ENCODE measurements around the gene WBP2NL.

The WBP2NL gene

DNA sequence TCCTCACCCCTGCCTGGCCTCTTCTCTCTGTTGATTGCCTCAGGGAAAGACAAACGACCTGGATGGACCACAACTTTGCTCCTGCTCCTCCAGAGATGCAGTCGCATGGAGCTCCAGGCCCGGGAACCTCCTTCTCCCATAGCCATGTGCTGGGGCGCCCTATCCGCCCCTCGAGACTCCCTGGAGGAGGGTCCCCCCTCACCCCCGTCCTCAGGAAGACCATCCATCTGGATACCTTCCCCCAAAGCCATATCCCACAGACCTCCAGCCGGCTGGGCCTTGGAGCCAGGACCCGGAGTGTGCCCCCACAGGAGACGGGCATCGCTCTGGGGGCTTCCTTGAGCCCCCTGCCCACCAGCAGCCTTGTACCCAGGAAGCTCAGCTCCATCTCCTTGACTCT, 27.2 kb upstream of the WBP2NL start:
- H3K4me3 Mint-ChIP-seq = no peak overlapping the region
- H3K4me1 Mint-ChIP-seq (ENCODE audit: low read depth) = peaks cover 9% of the 10 kb centered on the region
- no peaks in the 10 kb centered on the region for H3K36me3 Mint-ChIP-seq (ENCODE audit: low read depth)
- H3K27ac Mint-ChIP-seq = no peak overlapping the region
- H3K27me3 Mint-ChIP-seq = peaks cover 33% of the 10 kb centered on the region
- no peaks in the 10 kb centered on the region for H3K9me3 Mint-ChIP-seq

- no peaks in the 10 kb centered on the region for H3K9me3 Mint-ChIP-seq
- no peak overlapping the region for H3K27ac Mint-ChIP-seq
- H3K36me3 Mint-ChIP-seq (ENCODE audit: low read depth) = no peaks in the 10 kb centered on the region
- peaks cover 5% of the 10 kb centered on the region for H3K4me1 Mint-ChIP-seq (ENCODE audit: low read depth)
- H3K27me3 Mint-ChIP-seq = peaks cover 46% of the 10 kb centered on the region
- H3K4me3 Mint-ChIP-seq = no peak overlapping the region
Measured at GRCh38 chr22:41974691-41975290, 23.8 kb upstream of the WBP2NL start.

- Mint-ChIP-seq H3K27ac (no peak overlapping the region), H3K4me3 (peak overlapping the region; percentile 55), H3K27me3 (peaks cover 46% of the 10 kb centered on the region), H3K4me1 (ENCODE audit: low read depth) (peaks cover 5% of the 10 kb centered on the region), H3K9me3 (no peaks in the 10 kb centered on the region), H3K36me3 (ENCODE audit: low read depth) (no peaks in the 10 kb centered on the region)
Measured at GRCh38 chr22:41975299-41976069, 23.1 kb upstream of the WBP2NL start.

DNA sequence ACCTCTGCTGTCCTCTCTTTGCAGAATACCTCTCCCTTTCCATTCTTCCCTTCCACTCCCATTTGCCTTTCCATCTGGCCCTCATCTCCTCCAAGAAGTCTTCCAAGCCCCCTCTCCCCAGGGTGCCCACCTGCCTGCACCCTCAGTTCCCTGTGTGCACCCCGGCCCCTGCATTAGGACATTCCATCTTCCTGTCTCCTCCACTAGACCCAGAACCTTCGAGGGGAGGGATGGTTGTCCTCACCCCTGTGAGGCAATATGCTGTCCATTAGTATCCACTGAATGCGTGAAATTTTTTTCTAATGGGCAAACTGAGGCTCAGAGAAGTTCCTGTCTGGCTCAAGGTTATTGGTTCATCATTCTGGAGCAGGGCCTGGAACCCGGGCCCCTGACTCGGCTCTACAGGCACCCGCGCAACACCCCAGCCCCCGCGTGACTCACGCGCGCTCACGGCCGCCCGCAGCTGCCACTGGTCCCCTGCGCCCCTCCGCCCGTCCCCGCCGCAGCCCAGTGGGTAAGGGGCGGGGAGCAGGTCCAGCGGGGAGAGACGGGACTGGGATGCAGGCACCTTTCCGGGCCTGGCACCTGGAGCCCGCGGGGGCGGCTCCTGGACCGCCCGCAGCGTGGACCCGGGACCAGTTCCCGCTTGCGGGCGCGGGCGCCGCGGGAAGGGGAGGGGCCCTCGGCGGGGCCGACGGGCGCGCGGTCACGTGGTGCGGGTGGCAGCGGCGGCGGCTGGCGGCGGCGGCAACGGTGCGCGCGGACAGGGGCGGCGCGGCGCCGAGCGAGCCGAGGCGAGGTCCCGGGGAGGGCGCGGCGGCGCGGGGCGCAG, 22.3 kb upstream of the WBP2NL start:
- Mint-ChIP-seq H3K27ac (no peak overlapping the region), H3K4me1 (ENCODE audit: low read depth) (peaks cover 5% of the 10 kb centered on the region), H3K9me3 (no peaks in the 10 kb centered on the region), H3K36me3 (ENCODE audit: low read depth) (no peaks in the 10 kb centered on the region), H3K27me3 (peaks cover 46% of the 10 kb centered on the region), H3K4me3 (peak overlapping the region; percentile 55)

DNA sequence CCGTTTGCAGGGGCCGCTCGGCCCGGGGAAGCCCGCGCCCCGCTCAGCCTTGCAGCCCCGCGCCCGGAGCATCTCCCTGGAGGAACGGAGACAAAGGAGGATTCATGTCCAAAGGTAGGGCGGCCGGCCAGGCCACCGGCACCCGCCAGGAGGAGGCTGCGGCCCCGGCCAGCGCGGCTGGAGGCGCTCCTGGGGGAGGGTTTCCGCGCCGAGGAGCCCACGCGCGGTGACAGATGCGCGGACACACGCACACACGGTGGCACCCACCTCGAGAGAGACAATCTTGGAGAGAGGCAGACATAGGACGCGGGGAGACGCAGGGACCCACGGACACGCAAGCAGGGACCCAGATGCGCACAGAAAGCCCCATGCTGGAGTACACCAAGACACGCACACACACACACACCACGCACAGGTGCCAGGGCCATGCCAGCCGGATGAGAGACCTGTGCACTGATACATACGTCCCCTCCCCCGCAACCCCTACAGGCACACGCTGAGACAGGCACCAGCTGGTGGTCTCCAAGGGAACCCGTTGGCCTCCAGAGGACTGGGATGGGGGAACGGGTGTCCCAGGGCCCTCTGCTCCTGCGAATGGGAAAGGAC, 21.5 kb upstream of the WBP2NL start:
- no peaks in the 10 kb centered on the region for H3K9me3 Mint-ChIP-seq
- no peak overlapping the region for H3K27ac Mint-ChIP-seq
- peaks cover 5% of the 10 kb centered on the region for H3K4me1 Mint-ChIP-seq (ENCODE audit: low read depth)
- peak overlapping the region; percentile 41 for H3K4me3 Mint-ChIP-seq
- no peaks in the 10 kb centered on the region for H3K36me3 Mint-ChIP-seq (ENCODE audit: low read depth)
- peaks cover 45% of the 10 kb centered on the region for H3K27me3 Mint-ChIP-seq

GRCh38 chr22:41978732-41979131, 19.9 kb upstream of the WBP2NL start:
- Mint-ChIP-seq H3K4me3 (no peak overlapping the region), H3K27ac (no peak overlapping the region), H3K36me3 (ENCODE audit: low read depth) (no peaks in the 10 kb centered on the region), H3K4me1 (ENCODE audit: low read depth) (peaks cover 5% of the 10 kb centered on the region), H3K27me3 (peaks cover 34% of the 10 kb centered on the region), H3K9me3 (no peaks in the 10 kb centered on the region)

- H3K9me3 Mint-ChIP-seq = no peaks in the 10 kb centered on the region
- H3K27ac Mint-ChIP-seq = no peak overlapping the region
- no peaks in the 10 kb centered on the region for H3K36me3 Mint-ChIP-seq (ENCODE audit: low read depth)
- no peak overlapping the region for H3K4me3 Mint-ChIP-seq
- peaks cover 29% of the 10 kb centered on the region for H3K27me3 Mint-ChIP-seq
- H3K4me1 Mint-ChIP-seq (ENCODE audit: low read depth) = peaks cover 5% of the 10 kb centered on the region
Measured at GRCh38 chr22:41979423-41980250, 19.0 kb upstream of the WBP2NL start.

GRCh38 chr22:41982865-41983264, 15.7 kb upstream of the WBP2NL start:
- Mint-ChIP-seq H3K36me3 (ENCODE audit: low read depth) (no peaks in the 10 kb centered on the region), H3K4me3 (no peak overlapping the region), H3K9me3 (no peaks in the 10 kb centered on the region), H3K27ac (no peak overlapping the region), H3K27me3 (peaks cover 4% of the 10 kb centered on the region), H3K4me1 (ENCODE audit: low read depth) (no peaks in the 10 kb centered on the region)

DNA sequence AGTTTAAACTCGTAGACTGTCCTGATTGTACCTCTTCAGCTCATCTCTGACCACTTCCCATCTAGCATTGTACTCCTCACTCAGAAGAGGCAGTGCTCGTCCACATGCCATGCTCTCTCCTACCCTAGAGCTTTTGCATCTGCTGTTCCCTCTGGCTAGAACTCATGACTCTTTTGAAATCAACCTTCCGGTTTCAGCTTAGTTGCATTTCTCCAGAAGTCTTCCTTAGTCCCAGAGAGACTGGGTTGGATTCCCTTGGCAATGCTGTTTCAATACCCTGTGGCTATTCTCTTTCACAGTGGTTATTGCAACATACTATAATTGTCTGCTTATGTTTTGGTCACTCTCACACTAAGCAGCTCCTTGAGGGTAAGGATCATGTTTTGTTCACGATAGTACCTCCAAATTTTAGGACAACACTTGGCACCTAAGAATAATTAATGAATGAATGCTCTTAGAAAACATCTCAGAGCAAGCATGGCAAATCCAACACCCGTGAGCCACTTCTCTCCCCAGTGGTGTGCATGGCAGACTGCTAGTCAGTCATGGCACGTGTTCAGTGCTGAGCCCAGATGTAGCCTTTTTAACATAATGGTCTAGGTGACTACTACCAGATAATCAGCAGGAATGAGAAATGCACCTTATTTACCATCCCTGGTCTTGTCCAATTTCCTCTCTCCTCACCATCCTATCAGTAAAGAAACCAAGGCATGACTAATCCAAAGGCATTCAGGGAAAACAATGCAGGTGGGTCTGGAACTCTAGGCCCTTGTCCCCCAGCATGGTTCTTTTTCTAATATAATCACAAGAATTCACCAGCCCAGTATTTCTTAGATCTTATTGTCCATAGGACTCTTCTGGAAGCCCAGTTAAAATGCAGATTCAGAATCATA, 14.8 kb upstream of the WBP2NL start:
- Mint-ChIP-seq H3K27ac (no peak overlapping the region), H3K36me3 (ENCODE audit: low read depth) (no peaks in the 10 kb centered on the region), H3K4me3 (no peak overlapping the region), H3K9me3 (no peaks in the 10 kb centered on the region), H3K27me3 (peaks cover 3% of the 10 kb centered on the region), H3K4me1 (ENCODE audit: low read depth) (no peaks in the 10 kb centered on the region)

DNA sequence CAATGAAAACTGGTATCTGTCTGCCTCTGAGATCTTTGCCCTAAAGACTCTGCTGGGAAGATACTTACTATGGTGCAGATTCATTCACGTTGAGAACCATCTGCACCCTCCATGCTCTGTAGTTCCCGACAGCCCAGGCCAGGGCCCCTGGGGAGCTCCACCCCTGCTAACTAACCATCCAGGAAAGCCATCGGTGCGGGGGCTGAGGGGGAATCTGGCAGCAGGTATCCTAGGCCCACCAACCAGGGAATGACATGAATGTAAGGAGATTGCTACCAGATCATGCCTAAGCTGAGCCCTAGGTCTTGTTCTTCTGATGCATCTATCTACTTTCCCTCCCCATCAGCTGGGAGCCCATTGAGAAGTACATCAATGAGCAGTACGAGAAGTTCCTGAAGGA, 11.3 kb upstream of the WBP2NL start:
- Mint-ChIP-seq H3K9me3 (no peaks in the 10 kb centered on the region), H3K27ac (no peak overlapping the region), H3K4me3 (no peak overlapping the region), H3K4me1 (ENCODE audit: low read depth) (no peaks in the 10 kb centered on the region), H3K27me3 (peaks cover 6% of the 10 kb centered on the region), H3K36me3 (ENCODE audit: low read depth) (no peaks in the 10 kb centered on the region)

DNA sequence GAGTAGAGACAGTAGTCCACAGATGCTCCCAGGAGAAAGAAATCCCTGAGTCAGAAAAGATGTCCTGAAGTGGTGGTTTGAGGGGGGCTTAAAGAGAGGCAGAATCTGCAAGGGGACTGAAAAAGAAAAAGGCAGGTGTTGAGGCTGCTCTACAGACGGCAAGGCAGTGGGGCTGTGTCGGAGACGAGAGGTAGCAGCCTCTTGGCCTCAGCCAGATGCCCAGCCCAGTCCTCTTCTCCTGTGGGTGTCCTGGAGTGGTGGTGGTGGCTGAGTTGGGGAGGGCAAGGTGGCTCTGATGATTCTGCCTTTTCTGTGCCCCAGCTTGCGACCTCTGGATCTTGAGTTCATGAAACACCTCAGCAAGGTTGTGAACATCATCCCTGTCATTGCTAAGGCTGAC, 9.3 kb upstream of the WBP2NL start:
- no peaks in the 10 kb centered on the region for H3K4me1 Mint-ChIP-seq (ENCODE audit: low read depth)
- H3K27me3 Mint-ChIP-seq = peaks cover 10% of the 10 kb centered on the region
- no peak overlapping the region for H3K4me3 Mint-ChIP-seq
- no peaks in the 10 kb centered on the region for H3K36me3 Mint-ChIP-seq (ENCODE audit: low read depth)
- no peaks in the 10 kb centered on the region for H3K9me3 Mint-ChIP-seq
- no peak overlapping the region for H3K27ac Mint-ChIP-seq

DNA sequence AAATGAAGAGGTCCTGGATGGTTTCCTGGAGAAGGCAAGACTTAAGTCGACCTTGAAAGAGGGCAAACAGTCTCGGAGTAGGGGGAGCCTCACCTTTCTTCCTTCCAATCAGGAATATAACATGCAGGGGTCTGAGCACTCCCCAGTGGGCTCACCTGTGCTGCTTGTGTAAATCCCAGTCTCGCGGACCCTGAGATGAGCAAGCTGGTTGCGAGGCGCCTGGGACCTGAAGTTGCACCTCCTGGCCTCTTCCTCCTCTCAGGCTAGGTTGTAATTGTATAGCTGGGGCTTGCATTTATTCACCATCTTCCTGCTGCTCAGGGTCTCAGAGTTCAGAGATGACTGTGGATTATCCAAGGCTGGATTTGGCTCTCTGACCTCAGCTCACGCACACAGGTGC, 7.5 kb upstream of the WBP2NL start:
- Mint-ChIP-seq H3K9me3 (no peaks in the 10 kb centered on the region), H3K4me3 (no peak overlapping the region), H3K36me3 (ENCODE audit: low read depth) (no peaks in the 10 kb centered on the region), H3K27me3 (peaks cover 10% of the 10 kb centered on the region), H3K27ac (no peak overlapping the region), H3K4me1 (ENCODE audit: low read depth) (no peaks in the 10 kb centered on the region)

GRCh38 chr22:41992496-41992895, 6.1 kb upstream of the WBP2NL start:
- no peaks in the 10 kb centered on the region for H3K9me3 Mint-ChIP-seq
- H3K4me1 Mint-ChIP-seq (ENCODE audit: low read depth) = no peaks in the 10 kb centered on the region
- H3K36me3 Mint-ChIP-seq (ENCODE audit: low read depth) = no peaks in the 10 kb centered on the region
- peaks cover 10% of the 10 kb centered on the region for H3K27me3 Mint-ChIP-seq
- no peak overlapping the region for H3K27ac Mint-ChIP-seq
- H3K4me3 Mint-ChIP-seq = no peak overlapping the region
